OCI-LY3 (cell line): ENCODE data around the gene CACNA1B.

Experiments
- H2AFZ ChIP-seq: fragments of 200-600, 300-600 bp; shearing (Covaris generic); 2 replicates; pipeline ENCODE4 v1.6.0; 2014; ENCODE audit warnings: antibody characterized with exemption, low read depth, low read length
- H3K27ac ChIP-seq: fragments of 200-600, 300-600 bp; sonication (generic); 2 replicates; pipeline ENCODE4 v1.5.1; 2014; ENCODE audit warnings: mild to moderate bottlenecking, low read length, moderate library complexity, mixed read lengths
- H3K27me3 ChIP-seq: fragments of 200-600, 300-600 bp; sonication (generic); 2 replicates; pipeline ENCODE4 v1.6.1; 2014; ENCODE audit warnings: low read depth, low read length, mixed read lengths
- H3K36me3 ChIP-seq: fragments of 200-600, 300-600 bp; sonication (generic); replicated peaks from 2 replicates; pipeline ENCODE3; 2014; ENCODE audit warnings: low read depth, low read length, mixed read lengths
- H3K4me1 ChIP-seq: fragments of 300-600, 200-600 bp; sonication (generic); 2 replicates; pipeline ENCODE4 v1.6.1; 2014; ENCODE audit warnings: low read length, mixed read lengths
- H3K4me2 ChIP-seq: fragments of 200-600, 300-600 bp; sonication (generic); 2 replicates; pipeline ENCODE4 v1.6.1; 2014; ENCODE audit warnings: low read length, mixed read lengths
- H3K4me3 ChIP-seq: fragments of 300-600, 200-600 bp; sonication (generic); 2 replicates; pipeline ENCODE4 v1.5.1; 2014; ENCODE audit warnings: antibody characterized with exemption, mild to moderate bottlenecking, low read length, moderate library complexity
- H3K79me2 ChIP-seq: fragments of 300-600, 200-600 bp; shearing (Covaris generic); 2 replicates; pipeline ENCODE4 v1.6.1; 2014; ENCODE audit warnings: mild to moderate bottlenecking, low read length, mixed read lengths
- H3K9ac ChIP-seq: fragments of 300-600, 200-600 bp; shearing (Covaris generic); 2 replicates; pipeline ENCODE4 v1.6.0; 2014; ENCODE audit warnings: mild to moderate bottlenecking, low read length, moderate library complexity
- H3K9me3 ChIP-seq: fragments of 200-600, 300-600 bp; shearing (Covaris generic); 2 replicates; pipeline ENCODE4 v1.6.1; 2014; ENCODE audit warnings: low read length, mixed read lengths; ENCODE audit not compliant: insufficient read depth
- H4K20me1 ChIP-seq: fragments of 200-600, 300-600 bp; sonication (generic); 2 replicates; pipeline ENCODE4 v1.6.1; 2016; ENCODE audit warnings: low read length, mixed read lengths; ENCODE audit not compliant: insufficient read depth
- CTCF ChIP-seq: fragments of 200-600, 300-600 bp; sonication (generic); IDR thresholded peaks from 2 replicates; pipeline ENCODE4 v1.5.1; 2014; ENCODE audit warnings: antibody characterized with exemption, low read length, low read depth
- EZH2phosphoT487 ChIP-seq: fragments of 200-600 bp; shearing (Covaris generic); IDR thresholded peaks from 2 replicates; pipeline ENCODE4 v1.6.1; 2018; ENCODE audit warnings: antibody characterized with exemption, mixed run types, low read depth

CACNA1B gene

GRCh38 chr9:138077126-138077525, 199.5 kb downstream of the CACNA1B start:
- H3K4me2 ChIP-seq: no peak overlapping the region
- H2AFZ ChIP-seq: no peak overlapping the region
- H3K79me2 ChIP-seq: no peaks in the 10 kb centered on the region
- peaks cover 8% of the 10 kb centered on the region for H4K20me1 ChIP-seq
- no peak overlapping the region for H3K27ac ChIP-seq
- H3K9me3 ChIP-seq: no peaks in the 10 kb centered on the region
- no peak overlapping the region for H3K9ac ChIP-seq
- no peak overlapping the region for H3K4me3 ChIP-seq
- H3K4me1 ChIP-seq: no peaks in the 10 kb centered on the region
- TF ChIP-seq EZH2phosphoT487 (no peak), CTCF (no peak)
- H3K36me3 ChIP-seq: peaks cover 64% of the 10 kb centered on the region
- no peaks in the 10 kb centered on the region for H3K27me3 ChIP-seq

GRCh38 chr9:138077898-138078540, 200.4 kb downstream of the CACNA1B start:
- Histone ChIP-seq H3K27ac (no peak overlapping the region), H2AFZ (no peak overlapping the region), H3K27me3 (no peaks in the 10 kb centered on the region), H3K9me3 (no peaks in the 10 kb centered on the region), H3K79me2 (no peaks in the 10 kb centered on the region), H3K9ac (no peak overlapping the region), H4K20me1 (peaks cover 8% of the 10 kb centered on the region), H3K4me3 (no peak overlapping the region), H3K36me3 (peaks cover 73% of the 10 kb centered on the region), H3K4me2 (no peak overlapping the region), H3K4me1 (no peaks in the 10 kb centered on the region)
- no peak for TF ChIP-seq EZH2phosphoT487
- TF ChIP-seq CTCF: no peak

- Histone ChIP-seq H3K27me3 (no peaks in the 10 kb centered on the region), H3K27ac (no peak overlapping the region), H3K4me3 (no peak overlapping the region)
These were observed 201.3 kb downstream of the CACNA1B start for GRCh38 chr9:138078846-138079245.

GRCh38 chr9:138080979-138081378, 203.4 kb downstream of the CACNA1B start:
- Histone ChIP-seq H3K27me3 (no peaks in the 10 kb centered on the region), H3K9me3 (peaks cover 11% of the 10 kb centered on the region), H3K27ac (no peak overlapping the region), H3K4me1 (no peaks in the 10 kb centered on the region), H3K4me2 (no peak overlapping the region), H3K9ac (no peak overlapping the region), H4K20me1 (no peaks in the 10 kb centered on the region; the same call in 1 of the 2 replicates), H3K36me3 (peaks cover 91% of the 10 kb centered on the region), H2AFZ (no peak overlapping the region), H3K79me2 (no peaks in the 10 kb centered on the region), H3K4me3 (no peak overlapping the region)
- TF ChIP-seq CTCF (no peak), EZH2phosphoT487 (no peak)

More at GRCh38 chr9:138078846-138079245, 201.3 kb downstream of the CACNA1B start:
- Histone ChIP-seq H4K20me1 (peaks cover 2% of the 10 kb centered on the region; the same call in 1 of the 2 replicates), H3K36me3 (peaks cover 81% of the 10 kb centered on the region), H3K4me1 (no peaks in the 10 kb centered on the region), H3K9ac (no peak overlapping the region), H3K79me2 (no peaks in the 10 kb centered on the region), H3K9me3 (no peaks in the 10 kb centered on the region), H3K4me2 (no peak overlapping the region), H2AFZ (no peak overlapping the region)
- TF ChIP-seq CTCF: no peak
